RCC 7860 (cell line): ENCODE data around the gene HSPB1.
A peak's percentile ranks its signal among the peaks of the same experiment; 100 is the strongest.
"Not testable (repeated sequence)": the region's sequence is repeated elsewhere in the genome, so short reads cannot be mapped to it uniquely, and the experiment has no call there.

Experiments used
- DNase-seq: peaks from one replicate; pipeline ENCODE4 v3.0.0-alpha.2; 2015; ENCODE audit warnings: low spot score
- FAIRE-seq: peaks from 2 replicates; lab custom pipeline; 2012; peaks lifted over from hg19 to GRCh38; lab: Jason Lieb, UNC

HSPB1 gene

DNA sequence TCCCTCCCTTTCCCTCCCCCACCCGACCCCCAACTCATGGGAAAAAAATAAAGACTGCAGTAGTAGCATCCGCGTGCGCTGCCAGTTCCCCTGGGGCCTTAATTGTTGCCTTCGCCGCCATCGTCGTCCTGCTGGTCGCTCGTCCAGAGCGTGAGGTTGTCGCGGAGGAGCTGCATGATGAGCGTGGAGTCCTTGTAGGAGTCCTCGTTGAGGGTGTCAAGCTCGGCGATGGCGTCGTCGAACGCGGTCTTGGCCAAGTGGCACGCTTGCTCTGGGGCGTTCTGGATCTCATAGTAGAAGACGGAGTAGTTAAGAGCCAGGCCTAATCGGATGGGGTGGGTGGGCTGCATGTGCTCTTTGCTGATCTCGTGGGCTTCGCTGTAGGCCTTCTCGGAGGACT is 27.0 kb downstream of the HSPB1 start:
- no peak for FAIRE-seq
- DNase-seq: no peak

DNA sequence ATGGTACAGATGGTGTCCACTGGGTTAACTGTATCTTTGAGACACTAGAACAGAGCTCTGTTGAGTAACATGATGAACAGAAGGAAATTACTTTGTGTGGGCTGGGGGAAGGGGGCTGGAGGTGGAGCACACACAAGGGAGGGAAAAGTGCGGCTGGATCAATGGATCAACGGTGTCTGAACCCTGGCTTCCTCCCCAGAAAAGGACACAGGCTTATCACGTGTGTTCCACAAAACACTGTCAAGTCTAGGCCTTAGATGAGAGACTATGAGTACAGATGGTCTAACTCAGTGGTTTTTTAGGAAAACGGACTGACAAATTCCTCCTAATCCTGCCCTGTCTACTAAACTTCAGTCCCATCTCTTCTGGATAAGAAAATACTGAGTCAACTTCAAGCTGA is 27.8 kb downstream of the HSPB1 start:
- DNase-seq (no peak), FAIRE-seq (no peak)

DNA sequence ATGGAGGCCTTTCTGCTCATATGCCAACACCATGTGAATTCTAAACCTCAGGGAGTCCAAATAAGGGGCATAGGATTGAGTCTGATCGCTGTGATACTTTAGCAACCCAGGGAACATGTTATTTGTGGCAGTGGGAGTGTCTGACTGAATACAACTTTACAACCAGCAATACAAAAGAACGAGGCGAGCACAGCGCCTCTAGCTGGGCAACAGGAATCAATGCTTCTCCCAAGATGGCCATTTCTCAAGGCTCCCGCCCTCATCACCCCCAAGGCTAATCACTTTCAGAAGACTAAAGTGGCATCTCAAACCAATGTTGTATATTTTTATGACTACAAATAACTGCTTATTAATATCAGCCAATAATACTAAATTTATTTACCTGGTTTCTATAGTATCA is 28.2 kb downstream of the HSPB1 start:
- FAIRE-seq: no peak

GRCh38 chr7:76332078-76332477 is 29.6 kb downstream of the HSPB1 start:
- no peak for FAIRE-seq
- DNase-seq: no peak

More for the DNA sequence above, 28.2 kb downstream of the HSPB1 start:
- no peak for DNase-seq

- FAIRE-seq (no peak), DNase-seq (no peak)
Observed at GRCh38 chr7:76333511-76334101, 31.1 kb downstream of the HSPB1 start.

DNA sequence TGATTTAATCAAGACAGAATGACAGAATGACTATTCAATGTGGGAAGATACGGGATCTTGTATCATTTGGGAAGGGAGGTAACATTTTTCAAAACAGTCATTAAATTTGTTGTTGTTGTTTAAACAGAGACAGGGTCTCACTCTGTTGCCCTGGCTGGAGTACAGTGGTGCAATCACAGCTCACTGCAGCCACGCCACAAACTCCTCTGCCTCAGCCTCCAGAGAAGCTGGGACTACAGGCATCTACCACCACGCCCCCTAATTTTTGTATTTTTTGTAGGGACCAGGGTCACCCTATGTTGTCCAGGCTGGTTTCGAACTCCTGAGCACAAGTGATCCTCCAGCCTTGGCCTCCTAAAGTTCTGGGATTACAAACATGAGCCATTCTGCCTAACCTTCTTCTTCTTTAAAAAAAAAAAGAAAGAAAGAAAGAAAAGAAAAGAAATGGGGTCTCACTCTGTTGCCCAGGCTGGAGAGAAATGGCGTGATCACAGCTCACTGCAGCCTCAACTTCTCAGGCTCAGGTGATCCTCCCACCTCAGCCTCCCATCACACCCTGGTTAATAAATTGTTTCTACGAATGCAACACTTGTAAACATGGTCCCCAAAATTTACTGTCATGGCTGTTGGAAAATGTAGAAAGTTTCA is 32.0 kb downstream of the HSPB1 start:
- FAIRE-seq: no peak

DNA sequence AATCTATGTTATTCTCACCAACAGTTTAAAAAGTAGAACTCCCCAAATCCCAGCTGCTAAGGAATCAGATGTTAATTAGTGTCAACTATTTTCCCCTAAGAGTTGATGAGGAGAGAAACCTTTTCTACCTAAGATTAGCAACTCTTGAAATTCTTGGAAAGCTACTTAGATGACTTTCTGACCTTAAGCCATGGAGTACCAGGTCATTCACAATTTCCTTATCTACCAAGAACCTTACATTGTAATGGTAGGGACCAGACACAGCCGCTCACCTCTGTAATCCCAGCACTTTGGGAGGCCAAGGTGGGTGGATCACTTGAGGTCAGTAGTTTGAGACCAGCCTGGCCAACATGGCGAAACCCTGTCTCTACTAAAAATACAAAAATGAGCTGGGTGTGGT is 32.9 kb downstream of the HSPB1 start:
- not testable (repeated sequence) for FAIRE-seq, DNase-seq

More for the DNA sequence above, 32.0 kb downstream of the HSPB1 start:
- no peak for DNase-seq

DNA sequence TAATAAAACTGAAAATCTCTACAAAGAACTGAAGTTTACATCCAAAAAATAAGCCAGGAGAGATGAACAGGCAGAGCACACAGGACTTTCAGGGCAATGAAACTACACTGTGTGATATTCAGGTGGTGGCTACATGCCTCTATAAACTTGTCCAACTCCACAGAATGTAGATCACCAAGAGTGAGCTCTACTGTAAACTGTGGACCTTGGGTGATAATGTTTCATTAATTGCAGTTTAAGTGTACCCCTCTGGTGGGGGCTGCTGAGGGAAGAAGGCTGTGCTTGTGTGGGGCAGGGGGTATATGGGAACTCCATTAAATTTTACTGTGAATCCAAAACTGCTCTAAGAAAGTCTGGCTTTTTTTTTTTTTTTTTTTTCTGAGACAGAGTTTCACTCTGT is 33.6 kb downstream of the HSPB1 start:
- no peak for DNase-seq
- no peak for FAIRE-seq

- DNase-seq (no peak), FAIRE-seq (no peak)
Observed at GRCh38 chr7:76337147-76337546, 34.7 kb downstream of the HSPB1 start.

DNA sequence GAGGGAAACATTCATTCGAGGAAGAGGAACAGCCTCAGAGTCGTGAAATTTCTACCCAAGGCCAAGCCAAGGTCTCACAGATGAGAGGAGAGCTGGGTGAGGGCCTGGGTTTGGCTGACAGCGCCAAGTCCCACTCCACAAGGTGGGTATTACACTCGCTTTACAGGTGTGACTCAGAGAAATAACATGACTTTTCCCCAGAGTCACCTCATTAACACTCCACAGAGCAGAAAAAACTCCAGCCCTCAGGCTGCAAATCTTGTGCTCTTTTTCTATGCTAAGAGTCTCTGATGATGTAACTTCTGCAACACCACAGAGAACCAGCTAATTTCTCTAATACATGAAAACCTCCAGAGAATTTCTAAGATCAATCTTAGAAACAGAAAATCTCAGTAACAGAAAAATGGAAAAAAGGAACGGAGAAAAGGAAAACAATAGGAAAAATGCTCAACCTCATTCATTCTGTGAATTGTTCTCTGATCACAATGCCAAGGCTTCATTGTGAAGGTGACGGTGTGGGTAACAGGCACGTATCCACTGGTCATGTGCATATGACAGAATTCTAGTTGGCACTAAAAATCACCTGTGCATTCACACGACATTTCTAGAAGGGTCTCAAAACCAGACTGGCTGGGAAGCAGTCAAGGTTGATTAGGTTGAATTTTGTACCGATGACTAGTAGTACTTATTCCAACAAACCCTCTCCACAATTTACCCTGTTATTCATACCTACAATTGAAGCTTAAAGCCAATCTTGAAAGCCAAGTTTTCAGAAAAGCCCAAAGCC is 36.0 kb downstream of the HSPB1 start:
- FAIRE-seq (no peak), DNase-seq (peak; percentile 16)

- no peak for DNase-seq
- no peak for FAIRE-seq
Observed at GRCh38 chr7:76340617-76341131, 38.2 kb downstream of the HSPB1 start.

DNA sequence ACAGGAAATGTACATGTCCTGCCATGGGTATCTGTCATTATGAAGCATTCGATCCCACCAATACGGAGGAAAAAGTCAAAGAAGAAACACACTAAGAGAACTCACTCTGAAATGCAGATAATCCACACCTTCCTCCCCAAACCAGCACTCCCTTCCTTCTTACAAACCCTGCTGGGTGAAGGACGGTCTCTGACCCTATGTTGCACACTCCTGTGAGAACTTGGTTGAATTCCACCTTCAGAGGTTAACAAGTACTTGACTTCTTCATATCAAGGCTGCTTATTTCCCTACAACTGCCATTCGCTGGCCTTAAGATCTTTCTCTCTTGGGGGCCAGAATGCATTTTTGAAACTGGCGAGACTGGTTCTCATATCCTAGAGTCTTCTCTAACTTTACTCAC is 39.7 kb downstream of the HSPB1 start:
- FAIRE-seq (no peak), DNase-seq (no peak)

GRCh38 chr7:76343294-76343930 is 40.9 kb downstream of the HSPB1 start:
- FAIRE-seq: no peak

DNA sequence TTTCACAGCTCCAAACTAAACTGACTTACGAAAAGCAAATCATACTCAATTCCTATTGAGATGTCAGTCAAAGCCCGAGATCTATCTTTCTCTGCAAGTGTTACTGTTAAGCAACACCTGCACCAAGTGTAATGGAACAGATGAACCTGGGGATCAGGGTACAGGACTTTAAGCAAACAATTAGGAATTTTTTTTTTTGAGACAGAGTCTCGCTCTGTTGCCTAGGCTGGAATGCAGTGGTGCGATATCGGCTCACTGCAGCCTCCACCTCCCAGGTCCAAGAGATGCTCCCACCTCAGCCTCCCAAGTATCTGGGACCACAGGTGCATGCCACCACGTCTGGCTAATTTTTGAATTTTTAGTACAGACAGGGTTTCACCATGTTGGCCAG is 41.5 kb downstream of the HSPB1 start:
- FAIRE-seq: no peak
- no peak for DNase-seq

More at GRCh38 chr7:76343294-76343930, 40.9 kb downstream of the HSPB1 start:
- DNase-seq: peak; percentile 47

DNA sequence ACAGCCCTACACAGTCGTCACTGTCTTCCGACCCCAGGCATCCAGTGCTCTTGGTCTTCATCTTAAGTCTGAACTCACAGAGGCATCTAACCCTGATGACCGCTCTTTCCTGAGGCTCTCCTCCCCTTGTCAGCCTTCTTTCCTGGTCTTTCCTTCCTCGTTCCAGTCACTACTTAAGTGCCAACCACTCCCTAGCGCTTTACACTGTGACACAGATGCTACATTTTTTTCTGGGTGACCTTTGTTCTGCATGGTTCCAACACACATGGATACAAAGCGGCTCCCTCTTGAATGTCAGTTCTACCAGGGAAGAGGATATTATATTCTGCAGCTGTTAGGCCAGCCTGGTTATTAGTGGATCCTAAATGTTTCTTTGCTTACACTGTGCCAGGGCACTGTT is 43.6 kb downstream of the HSPB1 start:
- FAIRE-seq (no peak), DNase-seq (no peak)

GRCh38 chr7:76346778-76347177 is 44.3 kb downstream of the HSPB1 start:
- FAIRE-seq (no peak), DNase-seq (no peak)

- DNase-seq: no peak
- FAIRE-seq: no peak
Observed at GRCh38 chr7:76347710-76348109, 45.2 kb downstream of the HSPB1 start.

DNA sequence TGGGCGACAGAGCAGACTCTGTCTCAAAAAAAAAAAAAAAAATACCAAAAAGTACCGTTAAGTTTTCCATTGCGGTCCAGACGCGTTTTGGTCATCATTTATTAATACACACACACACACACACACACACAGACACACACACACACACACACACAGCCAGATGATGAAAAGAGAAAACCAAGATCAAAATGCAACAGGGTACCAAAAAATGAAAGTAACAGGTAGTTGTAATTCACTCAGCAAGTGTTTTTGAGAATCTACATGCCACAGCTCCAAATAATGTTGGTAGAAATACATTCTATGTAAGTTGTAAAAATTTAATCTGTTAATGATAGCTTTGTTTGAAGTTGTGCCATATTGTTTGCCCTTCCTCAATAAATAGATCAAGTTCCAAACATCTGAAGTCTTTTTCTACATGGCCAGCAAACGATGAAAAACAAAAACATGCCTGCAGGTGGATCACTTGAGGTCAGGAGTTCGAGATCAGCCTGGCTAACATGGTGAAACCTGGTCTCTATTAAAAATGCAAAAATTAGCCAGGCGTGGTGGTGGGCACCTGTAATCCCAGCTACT is 46.9 kb downstream of the HSPB1 start:
- FAIRE-seq (no peak), DNase-seq (no peak)

DNA sequence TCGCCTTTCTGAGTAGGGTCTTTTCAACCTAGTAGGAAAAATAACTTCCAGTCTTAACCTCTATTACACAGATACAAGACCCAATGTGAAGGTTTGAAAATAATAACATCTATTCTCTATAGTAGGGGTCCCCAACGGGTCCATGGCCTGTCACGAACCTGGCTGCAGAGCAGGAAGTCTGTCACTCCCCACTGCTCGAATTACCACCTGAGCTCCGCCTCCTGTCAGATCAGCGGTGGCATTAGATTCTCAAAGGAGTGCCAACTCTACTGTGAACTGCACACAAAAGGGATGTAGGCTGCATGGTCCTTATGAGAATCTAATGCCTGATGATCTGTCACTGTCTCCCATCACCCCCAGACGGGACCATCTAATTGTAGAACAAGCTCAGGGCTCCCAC is 48.9 kb downstream of the HSPB1 start:
- DNase-seq (no peak), FAIRE-seq (no peak)

- FAIRE-seq: no peak
- DNase-seq: no peak
Observed at GRCh38 chr7:76352193-76352592, 49.7 kb downstream of the HSPB1 start.

GRCh38 chr7:76353744-76354143 is 51.3 kb downstream of the HSPB1 start:
- no peak for FAIRE-seq
- DNase-seq: no peak
